Activated naive CD8-positive, alpha-beta T cell treated with anti-CD3 and anti-CD28 coated beads, Interleukin-2, amount 50 U/mL, for 16 hours (primary cell): ENCODE data around the gene BUD13.

Experiments
- DNase-seq: peaks from one replicate; pipeline ENCODE4 v3.0.0-alpha.2; 2020; ENCODE audit warnings: low read depth, low spot score

The BUD13 gene

DNA sequence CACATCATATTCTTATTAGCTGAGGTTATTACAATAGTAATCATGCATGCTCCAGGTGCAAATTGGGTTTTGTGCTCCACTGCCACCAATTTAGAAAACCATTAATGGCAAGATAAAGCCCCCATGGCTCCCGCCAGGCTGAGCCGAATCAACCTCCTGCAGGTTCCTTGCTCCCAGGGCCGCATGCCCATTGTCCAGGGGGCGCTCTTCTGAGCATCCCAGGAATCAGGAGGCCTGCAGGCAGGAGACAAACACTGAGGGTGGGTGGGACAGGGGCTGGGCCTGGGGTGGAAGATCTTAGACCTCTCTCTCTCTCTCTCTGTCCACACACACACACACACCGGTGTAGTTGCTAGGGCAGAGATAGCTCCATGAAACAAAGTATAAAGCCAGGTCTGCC, 57.4 kb downstream of the BUD13 start:
- DNase-seq = no peak

DNA sequence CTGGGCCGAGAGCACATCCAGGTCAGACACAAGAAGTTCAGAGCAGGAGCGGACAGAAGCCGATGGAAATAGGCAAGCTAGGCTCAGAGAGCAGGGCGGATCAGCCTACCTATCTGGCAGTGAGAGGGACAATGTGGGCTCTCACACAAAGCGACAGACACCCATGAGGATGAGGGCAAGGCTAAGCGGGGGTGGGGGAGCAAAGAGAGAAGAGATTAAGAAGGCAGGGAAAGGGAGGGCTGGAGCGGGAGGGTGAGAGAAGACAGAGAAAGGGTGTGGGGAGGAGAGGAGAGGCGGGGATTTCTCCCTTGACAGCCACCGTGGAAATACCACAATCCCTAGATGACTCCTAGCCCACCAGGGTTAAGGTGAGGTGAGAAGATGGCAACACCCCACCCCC, 57.9 kb downstream of the BUD13 start:
- no peak for DNase-seq

DNA sequence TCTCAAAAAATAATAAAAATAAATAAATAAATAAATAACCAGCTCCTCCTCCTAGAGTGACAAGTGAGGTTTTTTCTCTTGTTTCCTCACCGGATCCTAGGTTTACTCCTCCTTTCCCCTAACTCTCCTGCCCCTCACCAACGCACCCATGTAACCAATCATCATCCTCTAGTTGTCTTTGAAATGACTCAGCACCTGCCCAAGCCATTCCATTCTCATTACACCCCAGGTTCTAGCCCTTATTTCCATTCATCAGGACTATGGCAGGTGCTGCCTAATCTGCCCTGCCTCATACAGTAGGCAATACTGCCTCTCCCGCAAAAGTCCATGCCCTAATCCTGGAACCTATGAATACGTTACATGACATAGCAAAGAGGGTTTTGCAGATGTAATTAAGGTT, 60.4 kb downstream of the BUD13 start:
- no peak for DNase-seq

DNA sequence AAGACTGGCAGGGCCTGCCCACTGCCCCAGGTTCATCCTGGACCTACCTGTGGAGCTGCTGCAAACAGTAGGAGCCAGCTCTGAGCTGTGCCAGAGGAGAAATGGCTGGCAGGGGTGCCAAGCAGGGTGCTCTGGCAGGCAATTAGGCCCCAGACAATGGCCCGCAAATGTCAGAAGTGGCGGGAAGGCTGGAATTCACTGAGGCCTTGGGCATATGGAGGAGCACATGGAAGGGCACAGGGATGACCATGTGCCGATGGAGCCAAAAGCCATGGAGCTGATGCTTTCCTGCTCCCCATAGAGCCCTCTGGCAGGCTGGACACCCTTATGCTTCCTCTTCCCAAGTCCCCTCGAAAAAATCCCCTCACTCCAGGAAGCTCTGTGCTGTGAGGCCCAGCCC, 62.0 kb downstream of the BUD13 start:
- DNase-seq = no peak

DNA sequence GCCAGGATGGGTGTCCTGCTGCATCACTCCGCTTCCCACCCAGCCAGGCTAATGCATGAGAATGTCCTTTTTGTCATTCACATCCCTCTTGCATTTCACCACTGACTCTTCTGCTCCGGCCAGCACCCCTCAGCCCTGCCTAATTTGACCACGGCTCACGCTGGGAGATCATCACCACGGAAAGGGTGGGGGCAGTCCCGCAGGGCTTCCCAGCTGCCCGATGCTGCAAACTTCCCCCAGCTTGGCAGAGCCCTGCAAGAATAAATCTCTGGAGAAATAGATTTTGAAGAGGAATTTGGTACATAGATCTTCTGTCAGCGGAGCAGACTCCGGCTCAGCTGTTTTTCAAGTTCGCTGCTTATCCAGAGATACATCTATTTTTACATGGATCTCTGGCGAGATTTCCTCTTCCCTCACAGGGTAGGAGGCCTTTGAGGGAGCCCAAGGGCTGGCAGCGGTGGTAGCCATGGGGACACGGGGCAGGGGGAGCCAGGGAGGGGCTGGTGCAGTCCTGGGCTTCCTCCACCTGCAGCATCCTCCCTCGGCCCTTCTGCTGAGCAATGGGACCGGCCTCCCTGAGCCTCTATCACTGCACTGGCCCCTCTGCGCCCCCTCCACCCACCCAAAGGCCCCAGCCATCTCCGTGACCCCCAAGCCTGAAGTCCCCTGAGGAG, 62.6 kb downstream of the BUD13 start:
- no peak for DNase-seq

DNA sequence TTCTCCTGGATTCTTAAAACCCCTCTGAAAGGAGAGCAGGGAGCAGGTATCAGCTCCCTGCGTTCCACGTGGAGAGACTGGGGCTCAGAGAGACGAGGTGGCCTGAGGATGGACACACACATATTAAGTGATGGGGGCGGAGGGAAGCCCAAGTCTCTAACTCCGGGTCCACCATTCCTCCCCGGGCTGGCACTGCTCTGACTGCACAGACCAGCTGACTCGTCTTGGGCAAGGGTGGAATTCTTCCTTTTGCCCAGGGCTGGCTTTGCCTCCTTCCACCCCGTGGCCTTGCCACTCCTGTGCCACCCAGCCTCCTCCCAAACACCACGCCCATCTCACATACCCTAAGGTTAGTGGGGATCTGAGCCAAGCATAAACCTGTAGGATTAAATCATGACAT, 65.0 kb downstream of the BUD13 start:
- no peak for DNase-seq

DNA sequence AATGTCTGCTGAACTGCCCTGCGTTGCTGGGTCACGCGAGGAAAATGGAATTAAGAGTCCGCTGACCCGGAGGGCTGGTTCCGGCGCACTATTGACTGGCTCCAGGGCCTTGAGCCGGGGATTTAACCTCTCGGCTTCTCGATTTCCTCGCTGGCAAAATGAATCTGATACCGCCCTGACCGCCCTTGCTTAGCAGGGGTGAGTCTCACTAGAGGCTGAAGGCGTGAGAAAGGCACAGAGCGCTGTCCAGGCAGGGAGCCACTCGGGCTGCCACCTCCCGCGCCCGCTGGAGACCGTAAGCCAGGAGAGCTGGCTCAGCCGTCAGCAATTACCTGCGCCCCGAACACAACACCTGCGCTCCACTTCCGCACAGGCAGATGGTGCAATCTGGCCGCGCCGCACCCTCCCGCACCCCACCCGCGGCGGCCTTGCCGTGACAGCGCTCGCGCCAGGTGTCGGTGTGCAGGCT, 65.6 kb downstream of the BUD13 start:
- no peak for DNase-seq

DNA sequence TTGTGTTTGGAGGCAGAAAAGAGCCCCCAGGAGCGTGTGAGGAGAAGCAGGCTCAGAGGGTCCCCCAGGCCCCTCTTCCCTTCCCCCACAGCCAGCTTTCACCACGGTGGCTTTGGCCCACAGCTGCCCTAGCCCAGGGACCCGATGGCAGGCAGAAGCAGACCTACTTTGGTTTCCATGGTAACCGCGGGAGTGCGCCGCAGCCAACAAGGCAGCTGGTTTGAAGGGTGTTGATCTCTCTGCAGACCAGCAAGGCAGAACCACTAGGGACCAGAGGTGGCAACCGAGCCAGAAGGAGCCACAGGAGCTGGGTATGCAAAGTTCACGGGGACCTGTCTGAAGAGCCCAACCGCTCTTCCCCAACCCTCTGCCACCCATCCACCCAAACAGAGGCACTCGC, 69.4 kb downstream of the BUD13 start:
- DNase-seq = no peak

DNA sequence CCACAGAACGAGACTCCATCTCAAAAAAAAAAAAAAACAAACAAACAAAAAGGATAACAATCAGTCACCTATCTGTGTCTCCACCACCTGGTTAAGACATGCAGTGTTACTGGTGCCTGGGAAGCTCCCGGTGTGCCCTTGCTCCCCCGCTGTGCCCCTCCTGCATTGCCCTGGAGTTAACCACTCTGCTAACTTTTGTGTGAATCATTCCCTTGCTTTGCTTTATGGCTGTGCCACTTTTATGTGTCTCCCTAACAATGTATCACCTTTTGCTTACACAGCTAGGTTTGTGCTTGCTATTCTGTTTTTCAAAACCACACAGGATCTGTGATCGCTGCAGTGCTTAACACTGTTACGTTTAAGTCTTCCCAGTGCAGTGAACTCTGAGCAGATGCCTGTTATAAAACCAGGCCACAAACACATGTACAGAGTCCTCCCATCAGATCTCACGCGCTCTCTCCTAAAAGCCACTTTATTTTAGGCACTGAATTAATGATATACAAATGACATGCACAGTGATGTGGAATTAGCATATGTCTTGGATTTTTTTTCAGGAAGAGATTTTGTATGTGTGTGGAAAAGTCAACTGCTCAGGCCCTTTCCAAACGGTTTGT, 69.9 kb downstream of the BUD13 start:
- DNase-seq = no peak

DNA sequence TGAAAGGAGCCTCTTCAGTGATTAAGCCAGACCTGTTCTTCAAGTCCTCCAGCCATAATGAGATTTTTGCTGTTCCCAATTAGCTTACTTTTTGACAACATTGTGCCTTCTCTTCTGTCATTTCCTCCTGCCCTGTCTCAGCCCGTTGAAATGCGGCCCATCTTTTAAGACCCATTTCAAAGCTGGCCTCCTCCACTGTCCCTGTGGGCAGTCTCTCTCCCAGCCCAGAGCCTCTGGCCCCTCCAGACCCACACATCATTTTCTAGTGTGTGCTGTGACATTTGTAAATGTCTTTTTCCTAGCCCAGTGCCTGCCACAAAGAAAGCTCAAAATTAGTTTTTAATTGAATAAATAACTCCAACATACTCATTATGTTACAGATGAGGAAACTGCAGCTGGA, 70.9 kb downstream of the BUD13 start:
- DNase-seq = no peak

DNA sequence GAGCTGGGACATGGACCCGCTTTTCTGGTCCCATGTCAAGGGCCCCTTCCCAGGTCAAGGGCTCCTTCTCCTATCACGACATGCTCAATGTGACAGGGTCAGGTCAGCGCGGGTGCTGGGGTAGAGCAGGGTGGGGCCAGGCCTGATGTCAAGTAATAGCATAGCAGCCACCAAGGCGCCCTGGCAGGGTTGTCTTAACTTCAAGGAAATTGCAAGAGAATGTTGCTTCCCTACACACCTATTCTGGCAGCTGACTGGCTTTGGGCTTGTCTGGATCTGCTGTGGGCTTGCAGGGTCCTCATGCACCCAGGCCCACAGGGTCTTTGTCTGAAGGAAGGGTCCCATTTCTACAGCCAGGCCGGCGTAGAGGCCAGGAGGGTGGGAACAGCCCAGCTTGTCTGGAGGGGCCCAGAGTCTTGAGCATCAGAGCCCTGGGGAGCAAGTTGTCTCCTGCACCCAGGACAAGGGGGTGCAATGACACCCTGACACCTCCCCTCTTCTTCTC, 71.4 kb downstream of the BUD13 start:
- DNase-seq = no peak

DNA sequence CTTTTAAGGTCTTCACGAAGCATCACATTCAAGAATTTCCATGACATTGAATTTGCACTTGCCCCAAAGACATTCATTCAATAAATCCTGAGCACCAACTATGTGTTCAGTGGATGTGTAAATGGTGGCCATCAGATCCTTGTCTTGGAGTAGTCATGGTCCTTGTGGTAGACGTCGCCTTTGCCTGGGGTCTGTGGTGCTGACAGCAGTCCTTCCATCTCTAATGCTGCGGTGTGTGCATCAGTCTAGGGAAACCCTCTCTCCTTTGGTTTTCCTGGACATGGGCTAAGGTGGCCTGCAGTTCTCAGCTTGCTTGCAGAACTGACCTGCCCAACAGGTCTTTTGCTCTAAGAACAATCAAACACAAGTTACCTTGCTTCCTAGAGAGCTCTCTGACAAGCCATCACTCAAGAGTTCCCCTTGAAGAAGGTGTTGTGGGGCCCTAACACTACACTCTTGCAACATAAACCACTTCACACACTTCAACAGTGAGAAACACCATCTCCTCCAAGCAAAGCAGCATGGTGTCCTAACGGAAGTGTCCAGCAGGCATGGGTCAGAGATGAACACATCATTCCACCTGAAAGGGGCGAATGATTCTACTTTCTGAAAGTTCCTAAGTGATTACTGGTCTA, 72.1 kb downstream of the BUD13 start:
- no peak for DNase-seq
